ENCODE measurements around the gene SOS2.

SOS2 gene

GRCh38 chr14:50094056-50094755 lies 137.2 kb downstream of the SOS2 start:
- in situ Hi-C loops (cut with HindIII; ENCODE audit: low sequenced_read_pairs) = no loop called here
- no peak for DNase-seq (ENCODE audit: low read depth, low spot score)
- TF ChIP-seq CTCF (IDR thresholded peaks at IDR 0.05; ENCODE audit: low read depth, low read length) = no peak
- no peak overlapping the region for H3K4me3 ChIP-seq (ENCODE audit: low read depth, low read length)

- DNase-seq (ENCODE audit: low read depth, low spot score) = no peak
- in situ Hi-C loops (cut with HindIII; ENCODE audit: low sequenced_read_pairs) = no loop called here
- H3K4me3 ChIP-seq (ENCODE audit: low read depth, low read length) = no peak overlapping the region
- no peak for TF ChIP-seq CTCF (IDR thresholded peaks at IDR 0.05; ENCODE audit: low read depth, low read length)
Measured at GRCh38 chr14:50093496-50093895, 137.9 kb downstream of the SOS2 start.

GRCh38 chr14:50092006-50092555 lies 139.3 kb downstream of the SOS2 start:
- no peak for TF ChIP-seq CTCF (IDR thresholded peaks at IDR 0.05; ENCODE audit: low read depth, low read length)
- in situ Hi-C loops (cut with HindIII; ENCODE audit: low sequenced_read_pairs) = no loop called here
- H3K4me3 ChIP-seq (ENCODE audit: low read depth, low read length) = no peak overlapping the region
- no peak for DNase-seq (ENCODE audit: low read depth, low spot score)

- no peak overlapping the region for H3K4me3 ChIP-seq (ENCODE audit: low read depth, low read length)
- DNase-seq (ENCODE audit: low read depth, low spot score) = no peak
- in situ Hi-C loops (cut with HindIII; ENCODE audit: low sequenced_read_pairs) = no loop called here
- TF ChIP-seq CTCF (IDR thresholded peaks at IDR 0.05; ENCODE audit: low read depth, low read length) = no peak
Measured at GRCh38 chr14:50091240-50091913, 140.0 kb downstream of the SOS2 start.

GRCh38 chr14:50089208-50089607 lies 142.2 kb downstream of the SOS2 start:
- DNase-seq (ENCODE audit: low read depth, low spot score) = no peak
- TF ChIP-seq CTCF (IDR thresholded peaks at IDR 0.05; ENCODE audit: low read depth, low read length) = no peak
- in situ Hi-C loops (cut with HindIII; ENCODE audit: low sequenced_read_pairs) = no loop called here
- no peak overlapping the region for H3K4me3 ChIP-seq (ENCODE audit: low read depth, low read length)

- TF ChIP-seq CTCF (IDR thresholded peaks at IDR 0.05; ENCODE audit: low read depth, low read length) = no peak
- no peak for DNase-seq (ENCODE audit: low read depth, low spot score)
- no peak overlapping the region for H3K4me3 ChIP-seq (ENCODE audit: low read depth, low read length)
- in situ Hi-C loops (cut with HindIII; ENCODE audit: low sequenced_read_pairs) = no loop called here
Measured at GRCh38 chr14:50088731-50089130, 142.6 kb downstream of the SOS2 start.
